ENCODE results near the gene SLAMF6.
"Not testable (repeated sequence)": the region's sequence is repeated elsewhere in the genome, so short reads cannot be mapped to it uniquely, and the experiment has no call there.

Gene SLAMF6

GRCh38 chr1:160504651-160505050, 18.4 kb downstream of the SLAMF6 start:
- DNase-seq (ENCODE audit: low read depth in 2 of 2): no peak

GRCh38 chr1:160503087-160503486, 20.0 kb downstream of the SLAMF6 start:
- DNase-seq (ENCODE audit: low read depth in 2 of 2): no peak

GRCh38 chr1:160500321-160500990, 22.6 kb downstream of the SLAMF6 start:
- no peak for DNase-seq (ENCODE audit: low read depth in 2 of 2)

GRCh38 chr1:160499631-160500030, 23.4 kb downstream of the SLAMF6 start:
- no peak for DNase-seq (ENCODE audit: low read depth in 2 of 2)

- not testable (repeated sequence) for DNase-seq (ENCODE audit: low read depth in 2 of 2)
Measured at GRCh38 chr1:160498301-160499065, 24.6 kb downstream of the SLAMF6 start.

GRCh38 chr1:160496334-160496733, 26.7 kb downstream of the SLAMF6 start:
- DNase-seq (ENCODE audit: low read depth in 2 of 2): no peak

GRCh38 chr1:160494620-160495019, 28.4 kb downstream of the SLAMF6 start:
- no peak for DNase-seq (ENCODE audit: low read depth in 2 of 2)

GRCh38 chr1:160492617-160493016, 30.4 kb downstream of the SLAMF6 start:
- DNase-seq (ENCODE audit: low read depth in 2 of 2): no peak

GRCh38 chr1:160491981-160492380, 31.1 kb downstream of the SLAMF6 start:
- DNase-seq (ENCODE audit: low read depth in 2 of 2): no peak

- DNase-seq (ENCODE audit: low read depth in 2 of 2): no peak
Measured at GRCh38 chr1:160491017-160491416, 32.0 kb downstream of the SLAMF6 start.

GRCh38 chr1:160489513-160490261, 33.4 kb downstream of the SLAMF6 start:
- DNase-seq (ENCODE audit: low read depth in 2 of 2): no peak

- DNase-seq (ENCODE audit: low read depth in 2 of 2): no peak
Measured at GRCh38 chr1:160488347-160489058, 34.6 kb downstream of the SLAMF6 start.

GRCh38 chr1:160486453-160486852, 36.6 kb downstream of the SLAMF6 start:
- no peak for DNase-seq (ENCODE audit: low read depth in 2 of 2)

- no peak for DNase-seq (ENCODE audit: low read depth in 2 of 2)
Measured at GRCh38 chr1:160483505-160484185, 39.4 kb downstream of the SLAMF6 start.

- no peak for DNase-seq (ENCODE audit: low read depth in 2 of 2)
Measured at GRCh38 chr1:160481979-160482596, 41.0 kb downstream of the SLAMF6 start.

- not testable (repeated sequence) for DNase-seq (ENCODE audit: low read depth in 2 of 2)
Measured at GRCh38 chr1:160480781-160481180, 42.3 kb downstream of the SLAMF6 start.

- DNase-seq (ENCODE audit: low read depth in 2 of 2): not testable (repeated sequence)
Measured at GRCh38 chr1:160479091-160479490, 44.0 kb downstream of the SLAMF6 start.

GRCh38 chr1:160474392-160475242, 48.4 kb downstream of the SLAMF6 start:
- DNase-seq (ENCODE audit: low read depth in 2 of 2): no peak

GRCh38 chr1:160472112-160472511, 50.9 kb downstream of the SLAMF6 start:
- DNase-seq (ENCODE audit: low read depth in 2 of 2): no peak

- DNase-seq (ENCODE audit: low read depth in 2 of 2): no peak
Measured at GRCh38 chr1:160471253-160471652, 51.8 kb downstream of the SLAMF6 start.
